Activated T-helper 1 cell treated with Interleukin-2 at 50 U/mL for 16 hours (primary cell): ENCODE measurements around the gene CENPP.

Experiments used
- DNase-seq: peaks from one replicate; pipeline ENCODE4 v3.0.0-alpha.2; 2020; ENCODE audit warnings: low read depth

Gene CENPP

DNA sequence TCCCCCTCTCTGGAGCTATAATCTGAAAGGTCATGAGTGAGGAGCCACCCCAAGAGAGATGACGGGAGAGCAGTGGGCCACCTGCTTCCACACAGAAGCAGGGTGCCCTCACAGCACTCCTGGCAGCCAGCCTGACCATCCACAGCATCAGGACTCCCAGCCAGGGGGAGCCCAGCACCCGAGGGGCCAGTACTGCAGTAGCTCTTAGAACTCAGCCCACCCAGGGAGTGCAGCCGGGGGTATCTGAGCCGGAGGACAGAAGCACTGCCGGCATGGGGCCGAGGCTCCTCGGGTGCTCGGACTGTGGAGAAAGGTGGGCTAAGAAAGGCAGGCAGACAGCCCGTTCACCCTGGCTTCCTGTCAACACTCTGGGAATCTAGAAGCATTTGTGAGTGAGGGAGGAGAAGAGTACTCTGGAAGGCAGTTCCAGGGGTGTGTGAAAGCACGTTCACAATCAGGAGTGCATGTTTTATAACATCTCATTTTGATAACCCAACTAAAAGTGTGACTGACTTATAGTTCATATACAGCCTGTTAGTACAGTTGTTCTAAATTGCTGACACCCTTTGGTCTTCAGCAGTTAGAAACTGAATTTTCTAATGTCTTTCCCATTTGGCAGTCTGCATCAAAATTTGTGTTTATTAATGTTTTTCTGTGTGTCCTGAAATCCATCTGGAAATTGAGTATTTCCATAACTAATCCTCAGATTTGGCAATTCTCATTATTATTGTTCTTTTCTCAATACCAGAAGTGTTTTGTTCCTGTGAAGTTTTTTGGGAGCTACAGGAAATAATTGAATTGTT is 182.5 kb downstream of the CENPP start:
- DNase-seq, result no peak

GRCh38 chr9:92509050-92509449 is 183.3 kb downstream of the CENPP start:
- no peak for DNase-seq

GRCh38 chr9:92510747-92511146 is 185.0 kb downstream of the CENPP start:
- no peak for DNase-seq

DNA sequence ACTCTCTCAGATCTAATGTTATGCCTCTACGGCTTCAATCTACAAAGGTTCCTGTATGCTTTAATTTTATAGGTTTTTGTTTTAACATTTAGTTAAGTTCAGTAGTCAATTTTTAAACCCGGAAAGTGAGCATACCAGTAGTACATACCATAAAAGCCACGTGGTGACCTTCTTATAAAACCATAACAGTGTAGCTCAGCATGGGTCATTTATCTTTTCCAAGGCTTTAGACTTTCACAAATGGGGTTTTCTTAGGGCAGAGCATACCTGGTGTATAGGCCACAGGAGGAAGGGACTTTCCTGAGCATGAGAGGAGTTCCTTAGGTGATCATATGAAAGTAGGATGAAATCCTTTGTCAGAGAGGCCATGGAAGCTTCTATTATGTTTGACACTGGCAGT is 186.9 kb downstream of the CENPP start:
- no peak for DNase-seq

DNA sequence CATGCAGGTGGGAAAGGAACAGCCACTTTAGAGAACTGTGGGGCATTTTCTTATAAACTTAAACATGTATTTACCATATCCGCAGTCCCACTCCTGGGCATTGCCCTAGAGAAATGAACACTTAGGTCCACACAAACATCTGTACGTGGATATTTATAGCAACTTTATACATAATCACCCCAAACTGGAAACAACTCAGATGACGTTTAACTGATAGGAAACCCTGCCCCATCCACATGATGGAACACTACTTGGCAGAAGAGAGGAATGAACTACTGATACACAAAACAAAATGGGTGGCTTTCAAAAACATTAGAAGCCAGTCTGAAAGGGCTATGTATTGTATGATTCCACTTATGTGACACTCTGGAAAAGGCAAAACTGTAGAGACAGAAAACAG is 187.6 kb downstream of the CENPP start:
- no peak for DNase-seq

GRCh38 chr9:92514635-92515034 is 188.9 kb downstream of the CENPP start:
- no peak for DNase-seq

DNA sequence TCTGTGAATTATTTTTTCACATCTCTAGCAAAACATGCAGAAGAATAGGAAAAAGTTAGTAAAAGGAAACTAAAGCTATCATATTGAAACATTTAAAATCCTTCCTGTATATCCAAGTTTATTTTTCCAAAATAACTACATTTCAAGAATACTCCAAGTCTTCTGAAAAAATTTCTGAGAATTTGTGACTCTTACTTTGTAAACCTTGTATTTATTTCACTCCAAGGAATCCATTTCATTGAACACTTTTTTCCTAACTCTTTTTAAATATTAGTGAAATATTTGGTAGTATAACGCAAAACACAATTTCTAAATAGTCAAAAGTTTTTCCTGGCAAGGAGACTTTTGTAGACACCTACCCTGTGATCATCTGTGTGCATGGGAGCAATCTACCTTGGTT is 190.8 kb downstream of the CENPP start:
- no peak for DNase-seq

- DNase-seq, result no peak
Observed at GRCh38 chr9:92517046-92517445, 191.3 kb downstream of the CENPP start.

DNA sequence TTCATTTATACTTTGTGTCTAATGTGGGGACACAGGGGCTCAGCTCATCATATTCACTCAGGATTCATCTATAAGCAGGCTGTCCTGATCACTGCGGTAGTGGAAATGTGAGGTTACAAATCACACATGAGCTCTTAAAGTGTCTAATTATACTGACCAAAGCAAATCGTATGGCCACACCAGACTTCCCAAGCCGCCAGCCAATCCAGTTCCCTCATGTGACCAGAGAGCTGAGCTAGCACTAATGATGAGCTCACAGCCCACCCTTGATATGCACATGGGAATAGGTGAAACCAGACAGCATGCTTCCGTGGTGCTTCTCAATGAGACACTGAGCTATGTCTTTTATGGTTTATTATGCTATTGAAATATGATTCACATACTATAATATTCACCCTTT is 192.4 kb downstream of the CENPP start:
- DNase-seq, result no peak

GRCh38 chr9:92520837-92521236 is 195.1 kb downstream of the CENPP start:
- DNase-seq, result no peak

DNA sequence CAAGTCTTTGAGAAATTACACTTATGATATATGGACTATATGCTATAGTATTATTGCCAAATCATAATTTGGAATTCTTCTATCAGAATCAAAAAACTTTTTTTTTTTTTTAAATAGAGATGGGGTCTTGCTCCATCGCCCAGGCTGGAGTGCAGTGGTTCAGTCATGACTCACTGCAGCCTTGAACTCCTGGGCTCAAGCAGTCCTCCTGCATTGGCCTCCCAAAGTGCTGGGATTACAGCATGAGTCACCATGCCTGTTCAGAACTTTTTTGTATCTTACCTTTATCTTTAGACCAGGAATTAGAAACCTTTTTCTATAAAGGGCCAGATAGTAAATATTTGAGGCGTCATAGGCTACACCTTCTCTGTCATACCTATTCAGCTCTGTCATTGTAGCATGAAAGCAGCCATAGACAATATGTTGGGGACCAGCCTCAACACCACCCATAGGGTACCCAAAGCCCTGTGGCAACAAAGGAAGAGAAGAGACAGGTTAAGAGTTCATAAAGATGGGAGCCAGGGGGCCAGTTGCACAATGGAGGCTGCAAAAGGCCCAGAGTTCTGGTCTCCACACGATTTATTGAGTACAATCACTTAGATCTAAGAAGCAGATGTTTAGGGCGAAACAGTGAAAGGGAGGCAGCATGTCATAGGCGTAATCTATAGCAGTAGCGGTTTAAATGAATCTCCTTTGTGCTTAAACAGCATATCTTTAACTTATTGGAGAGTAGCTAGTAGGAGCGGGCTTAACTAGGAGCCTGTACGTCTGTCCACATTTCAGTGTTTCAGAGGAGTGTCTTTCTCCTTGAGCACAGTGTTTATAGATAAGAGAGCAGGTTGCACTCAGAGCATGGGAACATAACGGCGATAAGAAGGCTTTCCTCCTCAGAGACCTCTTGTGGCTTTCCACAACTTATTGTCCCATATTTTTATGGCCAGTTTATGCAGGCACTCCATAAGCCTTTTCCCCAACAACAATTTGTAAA is 197.5 kb downstream of the CENPP start:
- no peak for DNase-seq

DNA sequence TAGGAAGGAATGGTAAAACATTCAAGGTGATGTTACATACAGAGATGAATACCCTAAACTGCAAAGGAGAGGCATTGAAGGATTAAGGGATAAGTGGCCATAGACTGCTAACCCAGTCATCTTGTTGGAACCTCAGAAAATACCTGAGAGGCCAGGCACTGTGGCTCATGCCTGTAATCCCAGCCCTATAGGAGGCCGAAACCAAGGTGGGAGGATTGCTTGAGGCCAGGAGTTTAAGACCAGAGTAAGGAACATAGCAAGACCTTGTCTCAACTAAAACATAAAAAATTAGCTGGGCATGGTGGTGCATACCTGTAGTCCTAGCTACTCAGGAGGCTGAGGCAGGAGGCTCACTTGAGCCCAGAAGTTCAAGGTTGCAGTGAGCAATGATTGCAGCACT is 199.1 kb downstream of the CENPP start:
- no peak for DNase-seq

- DNase-seq, result no peak
Observed at GRCh38 chr9:92525306-92525705, 199.6 kb downstream of the CENPP start.

DNA sequence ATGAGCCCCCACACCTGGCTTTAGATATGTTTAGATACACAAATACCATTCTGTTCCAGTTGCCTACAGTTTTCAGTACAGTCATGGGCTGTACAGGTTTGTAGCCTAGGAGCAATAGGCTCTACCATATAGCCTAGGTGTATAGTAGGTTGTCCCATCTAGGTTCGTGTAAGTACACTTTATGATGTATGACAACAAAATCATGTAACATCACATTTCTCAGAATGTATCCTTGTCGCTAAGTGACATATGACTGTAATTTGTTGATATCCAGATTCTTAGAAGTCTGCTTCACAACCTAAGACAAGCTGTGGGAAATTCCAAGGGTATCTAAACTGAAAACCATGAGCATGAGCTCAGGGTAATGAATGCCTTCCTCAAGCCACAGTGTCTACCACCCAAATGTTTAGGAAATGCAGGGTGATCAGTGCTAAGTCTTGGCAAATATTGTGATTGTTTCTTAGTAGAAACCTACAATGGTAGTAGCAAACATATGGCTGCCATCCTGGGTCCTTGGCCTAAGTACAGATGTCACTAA is 201.6 kb downstream of the CENPP start:
- no peak for DNase-seq

DNA sequence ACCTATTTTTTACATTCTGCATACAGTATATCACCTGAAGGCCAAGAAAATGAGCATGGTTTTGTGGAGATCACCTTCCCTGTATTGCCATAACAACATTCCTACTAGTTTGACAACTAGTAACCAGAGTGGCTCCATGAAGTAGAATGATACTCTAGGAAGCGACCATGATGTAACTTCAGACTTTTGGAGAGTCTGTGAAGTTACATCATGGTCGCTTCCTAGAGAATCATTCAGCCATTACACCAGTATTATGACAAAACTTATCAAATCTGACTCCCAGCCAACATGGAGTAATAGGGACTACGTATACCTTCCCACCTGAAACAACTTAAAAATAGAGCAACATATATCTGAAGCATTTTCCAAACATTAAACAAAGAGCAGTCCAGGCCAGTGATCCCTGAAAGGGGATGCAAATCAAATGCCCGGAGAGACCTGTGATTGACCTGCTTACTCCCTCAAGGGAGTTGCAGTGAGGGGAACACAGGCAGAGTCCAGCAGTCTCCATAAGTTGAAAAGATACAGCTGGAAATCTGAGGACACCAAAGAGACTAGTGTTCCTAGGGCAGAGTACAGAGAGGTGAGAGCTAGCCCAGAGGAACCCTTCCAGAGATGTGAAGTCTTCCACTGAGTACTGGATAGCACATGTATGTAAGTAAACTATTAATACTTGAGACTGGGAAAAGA is 202.2 kb downstream of the CENPP start:
- no peak for DNase-seq

DNA sequence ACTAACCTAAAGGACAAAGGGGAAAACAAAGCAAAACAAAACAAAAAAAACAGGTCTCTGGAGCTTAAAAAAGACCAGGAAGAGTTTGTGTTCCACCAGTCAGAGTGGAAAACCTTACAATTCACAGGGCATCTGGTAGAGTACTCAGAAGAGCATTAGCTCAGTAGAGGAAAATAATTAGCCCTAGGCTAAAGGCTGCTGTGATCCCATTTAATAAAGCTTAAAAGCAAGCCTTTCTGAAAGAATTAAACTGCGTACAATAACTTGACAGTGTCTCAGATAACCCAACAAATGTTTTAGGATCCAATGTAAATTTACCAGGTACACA is 202.7 kb downstream of the CENPP start:
- DNase-seq, result no peak

DNA sequence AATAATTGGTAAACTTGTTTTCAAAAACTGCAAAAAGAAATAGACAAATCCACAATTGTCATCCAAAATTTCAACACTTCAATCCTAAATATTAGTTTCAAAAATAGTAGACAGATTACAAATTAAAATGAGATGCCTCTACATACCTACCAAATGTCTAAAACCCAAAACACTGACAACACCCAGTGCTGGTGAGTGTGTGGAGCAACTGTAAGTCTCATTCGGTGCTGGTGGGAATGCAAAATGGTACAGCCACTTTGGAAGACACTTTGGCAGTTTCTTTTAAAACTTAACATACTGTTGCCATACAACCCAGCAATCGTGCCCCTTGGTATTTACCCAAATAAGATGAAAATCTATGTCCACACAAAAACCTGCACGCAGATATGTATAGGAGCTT is 203.4 kb downstream of the CENPP start:
- DNase-seq, result no peak

DNA sequence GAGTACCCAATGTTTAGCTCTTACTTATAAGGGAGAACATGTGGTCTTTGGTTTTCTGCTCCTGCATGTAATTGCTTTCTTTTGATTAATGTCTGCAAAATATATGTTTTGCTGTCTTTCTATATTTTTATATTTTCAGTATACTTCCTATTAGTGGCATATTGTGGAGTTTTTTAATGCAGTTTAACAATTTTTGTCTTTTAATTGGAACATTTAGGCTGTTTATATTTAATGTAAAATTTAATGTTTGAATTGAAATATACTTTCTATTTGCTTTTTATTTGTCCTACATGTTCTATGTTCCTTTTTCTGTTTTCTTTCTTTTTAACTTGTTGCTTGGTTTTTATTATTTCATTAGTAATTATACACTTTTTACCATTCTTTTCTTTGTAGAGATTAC is 205.1 kb downstream of the CENPP start:
- DNase-seq, result no peak

DNA sequence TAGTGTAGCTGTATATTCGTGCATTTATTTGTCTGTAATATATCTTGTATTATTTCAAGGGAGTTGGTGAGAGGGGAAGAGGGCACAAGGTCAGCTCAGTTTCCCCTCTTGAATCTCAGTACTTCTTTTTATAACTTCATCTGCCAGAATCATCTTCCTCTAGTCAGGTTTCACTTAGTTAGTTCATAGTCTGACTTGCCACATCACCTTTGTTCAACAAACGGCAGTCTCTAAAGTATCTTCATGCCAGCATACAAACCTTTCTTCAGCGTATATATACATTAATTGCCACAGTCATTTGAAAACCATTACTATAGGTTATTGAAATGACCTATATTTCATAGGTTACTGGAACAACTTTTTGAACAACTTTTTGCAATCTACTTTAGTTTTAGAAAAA is 208.5 kb downstream of the CENPP start:
- no peak for DNase-seq

DNA sequence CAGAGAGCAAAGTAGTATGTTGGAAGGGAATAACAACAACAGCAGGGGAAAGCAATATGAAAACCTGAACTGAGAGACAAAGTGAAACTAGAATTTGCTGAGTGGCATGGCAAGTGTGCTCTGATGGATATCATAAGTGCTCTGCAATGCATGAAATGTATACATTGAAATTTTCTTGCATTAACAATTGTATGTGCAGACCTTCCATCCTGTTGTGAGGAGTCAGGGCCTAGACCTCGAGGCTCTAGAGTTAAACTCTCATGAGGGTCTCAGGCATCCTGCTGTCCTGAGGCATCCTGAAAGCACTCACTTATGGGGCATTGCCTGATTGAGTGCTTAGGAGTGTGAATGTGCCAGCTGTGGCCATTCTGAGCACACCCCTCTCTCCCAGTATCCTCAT is 208.9 kb downstream of the CENPP start:
- no peak for DNase-seq

DNA sequence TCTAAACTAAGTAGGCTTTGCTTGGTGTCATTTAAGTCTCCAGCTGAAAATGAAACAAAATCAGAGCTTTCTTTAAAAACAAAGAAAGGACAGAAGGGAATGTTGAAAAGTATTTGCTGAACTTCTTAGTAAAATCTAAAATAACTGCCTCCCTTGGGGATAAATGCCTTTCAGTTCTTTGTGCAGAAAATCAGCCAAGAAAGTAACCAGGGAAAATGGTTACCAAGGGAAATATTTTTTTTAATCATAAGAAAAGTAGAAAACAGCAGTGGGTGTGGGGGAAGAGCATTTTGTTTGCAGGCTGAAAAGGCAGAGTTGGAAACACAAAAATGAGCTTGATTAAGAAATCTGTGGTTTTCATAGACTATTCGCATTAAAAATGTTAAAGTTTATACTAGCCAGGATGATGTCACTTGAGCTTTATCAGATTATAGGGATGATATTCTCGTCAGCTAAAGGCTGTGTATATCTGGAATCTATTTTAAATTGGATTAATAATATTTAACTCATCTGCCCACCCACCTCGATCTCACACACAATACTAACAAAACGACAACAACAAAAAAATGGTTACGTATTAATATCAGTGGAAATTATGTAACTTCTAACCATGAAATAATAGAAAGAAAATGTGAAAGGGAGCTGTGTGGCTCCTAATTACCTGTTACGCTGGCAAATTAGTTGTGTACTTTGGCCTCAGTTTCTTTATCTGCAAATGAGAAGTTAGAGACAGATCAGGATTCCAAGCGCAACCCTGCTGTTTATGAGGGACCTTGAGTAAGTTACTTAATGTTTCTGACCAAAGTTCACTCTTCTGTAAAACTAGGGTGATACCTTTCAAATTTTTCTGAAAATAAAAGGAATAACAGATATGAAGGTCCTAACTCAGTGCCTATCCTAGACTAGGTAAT is 210.4 kb downstream of the CENPP start, which contains the start of gene ECM2:
TSS of gene ECM2 (minus strand) at position 51 of the 911 bp plus-strand sequence. CDS start 13,124 bp downstream, outside the sequence.
- DNase-seq, result no peak
